ENCODE results near the gene GLRA1.
"Not testable (repeated sequence)": the region's sequence is repeated elsewhere in the genome, so short reads cannot be mapped to it uniquely, and the experiment has no call there.

GLRA1 gene

DNA sequence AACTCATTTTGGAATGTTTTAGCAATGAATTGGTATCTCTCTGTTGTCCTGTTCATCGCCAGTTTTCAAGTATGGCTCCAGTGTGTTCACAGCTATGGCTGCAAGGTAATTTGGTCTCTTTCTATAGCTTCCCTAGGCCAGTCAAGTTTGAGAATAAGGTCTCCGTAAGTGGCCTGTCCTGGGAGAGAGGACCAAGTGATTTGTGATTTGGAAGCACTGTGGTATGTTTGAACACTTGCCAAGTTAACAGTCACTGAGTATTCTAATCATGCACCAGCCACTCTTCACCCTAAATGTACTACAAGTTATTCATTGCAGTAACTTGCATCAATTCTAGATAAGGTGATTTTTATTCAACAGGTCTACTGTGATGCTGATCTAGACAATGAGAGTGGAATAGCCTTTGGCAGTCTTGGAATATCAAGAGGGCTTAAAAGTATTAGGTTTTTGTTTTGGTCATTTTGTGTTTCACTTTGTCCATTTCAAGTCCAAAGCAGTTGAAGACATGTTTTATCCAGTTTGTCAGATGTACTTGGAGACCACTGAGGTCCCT lies 111.8 kb downstream of the GLRA1 start:
- no peak for DNase-seq

DNA sequence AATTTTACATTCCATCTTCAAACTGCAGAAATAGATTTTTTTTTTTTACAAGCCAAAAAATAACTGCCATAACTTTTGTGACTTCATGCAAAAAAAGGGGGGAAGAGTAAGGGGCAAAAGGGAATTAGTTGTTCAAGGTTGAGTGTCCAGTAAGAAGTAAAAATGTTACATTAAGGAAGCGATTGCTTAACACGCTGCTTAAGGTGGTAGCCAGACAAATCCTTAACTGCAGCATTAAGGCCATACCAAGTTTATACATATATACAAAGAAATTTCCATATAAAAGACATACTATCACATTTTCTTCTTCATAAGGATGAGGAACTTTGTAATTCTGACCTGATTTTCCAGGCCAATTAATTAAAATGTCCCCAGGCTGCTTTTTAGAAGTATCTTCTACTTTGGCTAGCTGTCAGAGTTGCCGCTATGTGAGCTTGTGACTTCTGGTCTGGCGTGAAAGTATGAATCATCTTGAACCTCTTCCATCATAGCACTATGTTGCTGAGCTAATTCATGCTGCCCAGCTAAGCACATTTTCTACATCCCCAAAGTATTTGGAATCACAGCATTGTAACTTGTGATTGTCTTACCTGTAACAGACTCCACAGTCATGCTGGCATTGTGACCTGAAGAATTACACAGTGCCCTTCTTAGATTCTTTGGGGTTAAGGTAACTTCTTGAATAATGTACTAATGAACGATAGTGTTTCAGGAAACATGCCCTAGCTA lies 112.9 kb downstream of the GLRA1 start:
- peak in 2 of 3 donors; percentile 26 to 27 for DNase-seq

DNA sequence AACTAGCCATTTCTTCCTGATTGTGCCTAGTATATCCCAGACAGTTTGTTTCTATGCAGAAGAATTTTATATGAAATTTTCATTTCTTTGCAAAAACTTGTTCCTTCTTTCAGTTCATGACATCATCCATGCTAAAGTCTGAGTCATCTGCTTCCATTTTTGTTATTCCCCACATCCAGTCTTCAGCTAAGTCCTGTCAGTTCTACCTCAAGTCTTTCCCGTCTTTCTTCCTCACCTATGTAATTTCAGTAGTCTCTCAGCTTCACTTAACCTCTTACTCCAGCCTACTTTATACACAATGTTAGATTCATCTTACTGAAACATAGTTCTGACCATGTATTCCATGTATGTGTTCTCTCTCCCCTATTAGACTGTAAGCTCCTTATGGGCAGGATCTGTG lies 113.8 kb downstream of the GLRA1 start:
- peak; percentile 21 to 55 (median 48) for DNase-seq

DNA sequence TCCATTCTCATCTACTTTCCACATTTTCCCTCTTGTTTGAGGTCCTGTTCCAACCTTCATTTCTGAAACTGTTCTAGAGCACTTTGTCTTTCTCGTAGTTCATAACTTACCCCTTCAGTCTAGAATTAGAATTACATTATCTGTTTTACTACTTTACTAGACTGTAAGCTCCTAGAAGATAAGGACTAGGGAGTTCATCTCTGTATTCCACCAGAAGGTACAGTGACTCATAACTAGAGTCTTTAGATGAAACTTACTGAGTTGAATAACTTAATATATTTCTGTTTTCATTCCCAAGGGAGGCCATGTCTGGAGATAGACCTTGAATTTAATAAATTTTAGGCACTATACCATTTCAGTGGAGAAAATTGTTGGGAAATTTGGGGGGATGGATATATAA lies 114.2 kb downstream of the GLRA1 start:
- DNase-seq: no peak

DNA sequence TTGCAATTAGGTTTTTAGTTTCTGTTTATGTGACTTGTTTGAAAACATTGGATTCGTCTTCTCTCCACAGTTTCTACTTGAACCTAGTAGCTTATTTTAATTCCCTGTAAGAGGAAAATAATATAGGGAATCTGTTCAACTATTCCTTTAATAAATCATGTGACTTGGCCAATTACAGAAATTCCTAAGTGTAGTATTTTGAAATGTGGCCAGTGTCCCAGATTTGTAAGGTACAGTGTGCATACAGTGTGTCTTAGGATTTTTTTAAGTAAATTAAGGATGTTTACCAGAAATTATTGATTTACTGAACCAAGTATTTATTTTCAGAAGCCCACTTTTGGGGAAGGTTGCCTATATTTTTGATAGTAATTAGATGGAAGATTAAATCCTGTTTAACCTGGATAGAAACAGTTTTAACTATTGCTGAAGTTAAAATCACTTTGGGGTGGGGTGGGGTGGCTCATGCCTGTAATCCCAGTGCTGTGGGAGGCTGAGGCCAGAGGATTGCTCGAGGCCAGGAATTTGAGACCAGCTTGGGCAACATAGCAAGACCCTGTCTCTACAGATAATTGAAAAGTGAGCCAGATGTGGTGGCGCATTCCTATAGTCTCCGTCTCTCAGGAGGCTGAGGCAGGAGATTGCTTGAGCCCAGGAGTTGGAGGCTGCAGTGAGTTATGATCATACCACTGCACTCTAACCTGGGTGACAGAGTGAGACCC lies 116.0 kb downstream of the GLRA1 start:
- no peak for DNase-seq

DNA sequence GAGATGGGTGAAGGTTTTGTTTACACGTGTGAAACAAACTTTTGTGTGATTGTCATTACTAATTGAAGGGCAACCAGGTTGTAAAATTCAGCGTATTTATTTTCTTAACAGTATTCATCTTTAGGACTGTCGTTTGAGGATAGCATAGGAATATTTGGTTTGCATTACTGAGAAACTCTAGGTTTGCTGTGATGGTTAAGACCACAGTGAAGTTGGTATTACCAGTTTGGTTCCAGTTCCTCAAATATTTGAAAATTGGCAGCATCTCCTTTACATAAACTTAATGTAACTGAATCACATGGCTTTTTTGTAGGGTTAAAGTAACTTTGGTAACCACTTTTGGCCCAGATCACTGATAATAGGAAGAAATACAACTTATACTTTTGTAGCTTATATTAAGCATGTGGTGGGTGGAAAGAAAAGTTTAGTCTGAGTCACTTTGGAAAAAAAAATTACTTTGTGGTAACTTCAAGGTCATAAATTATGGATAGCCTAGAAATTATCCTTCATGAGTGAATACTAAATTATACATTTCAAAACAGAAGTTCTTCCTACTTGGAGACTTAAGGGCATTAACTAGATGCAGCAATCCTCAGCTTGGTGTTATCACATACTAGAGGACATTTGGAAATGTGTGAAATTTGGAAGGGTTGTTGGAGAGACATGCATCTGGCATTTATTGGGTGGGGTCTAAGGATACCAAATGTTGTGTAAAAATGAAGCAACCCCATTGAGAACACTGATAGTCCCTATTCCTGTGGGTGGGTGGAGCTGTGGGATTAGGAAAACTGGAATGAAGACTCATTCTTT lies 119.0 kb downstream of the GLRA1 start:
- DNase-seq: peak; percentile 21 to 57 (median 55)

DNA sequence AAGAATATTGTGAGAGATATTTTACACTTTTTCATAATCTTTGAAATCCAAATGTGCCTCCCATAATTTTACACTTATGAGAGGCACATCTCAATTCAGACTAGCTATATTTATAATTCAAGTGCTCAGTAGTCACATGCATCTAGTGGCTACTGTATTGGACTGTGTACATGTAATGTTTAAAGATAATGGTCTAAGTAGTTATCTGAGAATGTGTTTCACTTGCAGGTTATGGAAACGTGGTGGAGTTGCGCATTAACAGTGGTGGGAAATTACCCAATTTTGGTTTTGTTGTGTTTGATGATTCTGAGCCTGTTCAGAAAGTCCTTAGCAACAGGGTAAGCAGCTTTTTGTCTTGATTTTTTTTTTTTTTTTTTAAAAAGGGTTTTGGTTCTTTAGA lies 124.1 kb downstream of the GLRA1 start:
- DNase-seq: no peak

DNA sequence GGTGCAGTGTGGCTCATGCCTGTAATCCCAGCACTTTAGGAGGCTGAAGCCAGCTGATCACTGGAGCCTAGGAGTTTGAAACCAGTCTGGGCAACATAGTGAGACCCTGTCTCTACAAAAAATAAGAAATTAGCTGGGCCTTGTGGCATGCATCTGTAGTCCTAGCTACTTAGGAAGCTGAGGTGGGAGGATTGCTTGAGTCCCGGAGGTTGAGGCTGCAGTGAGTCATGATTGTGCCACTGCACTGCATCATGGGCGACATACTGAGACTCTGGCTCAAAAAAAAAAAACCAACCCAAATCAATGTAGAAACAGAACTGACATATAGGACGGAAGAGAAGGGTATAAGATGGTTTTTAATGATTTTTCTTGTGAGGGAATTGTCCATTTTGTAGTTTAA lies 125.2 kb downstream of the GLRA1 start:
- DNase-seq: peak; percentile 35 to 65 (median 51)

DNA sequence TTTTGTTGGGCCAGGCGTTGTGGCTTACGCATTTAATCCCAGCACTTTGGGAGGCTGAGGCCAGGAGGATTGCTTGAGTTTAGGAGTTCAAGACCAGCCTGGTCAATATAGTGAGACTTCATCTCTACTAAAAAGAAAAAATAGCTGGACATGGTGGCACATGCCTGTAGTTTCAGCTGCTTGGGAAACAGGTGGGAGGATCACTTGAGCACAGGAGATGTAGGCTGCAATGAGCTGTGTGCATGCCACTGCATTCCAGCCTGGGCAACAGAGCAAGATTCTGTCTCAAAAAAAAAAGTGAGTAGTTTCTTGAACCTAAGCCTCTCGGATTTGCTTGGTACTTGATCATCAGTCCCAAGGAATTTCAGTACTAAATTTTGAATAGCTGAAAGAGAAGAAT lies 126.0 kb downstream of the GLRA1 start:
- DNase-seq: no peak

DNA sequence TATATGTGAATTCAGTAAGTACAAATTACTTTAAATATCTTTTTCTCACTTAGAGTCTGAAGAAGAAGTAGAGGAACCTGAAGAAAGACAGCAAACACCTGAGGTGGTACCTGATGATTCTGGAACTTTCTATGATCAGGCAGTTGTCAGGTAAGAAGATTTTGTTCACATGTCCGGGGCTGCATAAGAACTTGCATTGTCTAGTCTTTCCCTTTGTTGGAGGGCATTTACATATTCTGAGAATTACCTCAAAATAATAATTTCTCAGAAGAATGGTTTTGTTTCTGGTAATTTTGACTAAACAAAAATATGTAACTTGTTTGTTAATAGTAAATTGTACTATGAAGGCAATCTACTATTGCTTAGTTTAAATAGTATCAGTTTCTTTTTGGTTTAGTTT lies 129.2 kb downstream of the GLRA1 start:
- no peak for DNase-seq

DNA sequence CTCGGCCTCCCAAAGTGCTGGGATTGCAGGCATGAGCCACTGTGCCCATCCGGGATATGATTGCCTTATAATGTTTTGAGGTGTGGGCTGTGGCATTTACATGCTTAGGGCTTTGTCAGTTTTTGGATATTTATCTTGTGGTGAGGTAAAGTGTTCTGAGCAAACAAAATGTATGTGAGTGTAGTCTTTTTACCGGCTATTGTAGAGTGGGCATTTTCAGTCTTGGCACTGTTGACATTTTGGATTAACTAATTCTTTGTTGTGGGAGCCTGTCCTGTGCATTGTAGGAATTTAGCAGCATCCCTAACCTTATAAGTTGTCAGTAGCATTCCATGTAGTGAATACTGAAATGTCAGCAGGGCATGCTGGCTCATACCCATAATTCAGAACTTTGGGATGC lies 131.3 kb downstream of the GLRA1 start:
- DNase-seq: no peak

DNA sequence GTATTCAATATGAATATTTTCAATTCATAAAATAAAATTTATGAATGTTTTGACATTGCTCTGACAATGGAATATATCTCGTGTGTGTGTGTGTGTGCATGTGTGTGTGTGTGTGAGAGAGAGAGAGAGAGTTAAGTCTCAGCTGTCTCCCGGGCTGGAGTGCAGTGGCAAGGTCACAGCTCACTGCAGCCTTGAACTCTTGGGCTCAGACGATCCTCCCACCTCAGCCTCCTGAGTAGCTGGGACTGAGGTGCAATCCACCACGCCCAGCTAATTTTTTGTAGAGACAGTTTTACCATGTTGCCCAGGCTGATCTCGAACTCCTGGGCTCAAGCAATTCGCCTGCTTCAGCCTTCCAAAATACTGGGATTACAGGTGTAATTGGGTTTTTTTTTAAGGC lies 136.8 kb downstream of the GLRA1 start:
- no peak for DNase-seq

DNA sequence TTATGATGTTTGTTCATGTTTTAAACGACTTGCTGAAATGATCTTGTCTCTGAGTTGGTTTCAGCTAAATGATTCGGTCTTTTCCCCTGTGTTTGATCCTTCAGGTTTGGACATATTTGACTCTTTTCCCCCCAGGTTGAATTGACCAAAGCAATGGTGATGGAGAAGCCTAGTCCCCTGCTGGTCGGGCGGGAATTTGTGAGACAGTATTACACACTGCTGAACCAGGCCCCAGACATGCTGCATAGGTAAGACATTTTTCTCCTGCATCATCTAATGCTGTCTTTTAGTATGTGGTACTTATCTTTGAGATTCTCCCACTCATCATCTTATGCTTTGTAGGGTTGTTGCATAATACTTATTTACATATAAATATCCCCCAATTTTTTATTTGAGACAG lies 138.2 kb downstream of the GLRA1 start:
- DNase-seq: no peak

DNA sequence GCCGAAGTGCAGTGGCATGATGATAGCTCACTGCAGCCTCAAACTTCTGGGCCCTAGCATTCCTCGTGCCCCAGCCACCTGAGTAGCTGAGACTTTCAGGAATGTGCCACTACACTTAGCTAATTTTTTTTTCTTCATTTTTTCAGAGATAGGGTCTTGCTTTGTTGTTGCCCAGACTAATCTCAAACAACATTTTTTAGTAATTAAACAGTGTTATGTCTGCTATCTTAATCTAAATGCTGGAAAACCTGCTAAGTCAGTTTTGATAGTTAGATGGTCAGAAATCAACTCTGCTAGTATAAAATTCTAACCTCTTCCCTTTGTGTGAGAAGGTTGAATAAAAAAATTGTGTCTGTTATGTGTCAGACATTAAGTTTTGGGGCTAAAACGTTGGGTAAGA lies 140.5 kb downstream of the GLRA1 start:
- no peak for DNase-seq

DNA sequence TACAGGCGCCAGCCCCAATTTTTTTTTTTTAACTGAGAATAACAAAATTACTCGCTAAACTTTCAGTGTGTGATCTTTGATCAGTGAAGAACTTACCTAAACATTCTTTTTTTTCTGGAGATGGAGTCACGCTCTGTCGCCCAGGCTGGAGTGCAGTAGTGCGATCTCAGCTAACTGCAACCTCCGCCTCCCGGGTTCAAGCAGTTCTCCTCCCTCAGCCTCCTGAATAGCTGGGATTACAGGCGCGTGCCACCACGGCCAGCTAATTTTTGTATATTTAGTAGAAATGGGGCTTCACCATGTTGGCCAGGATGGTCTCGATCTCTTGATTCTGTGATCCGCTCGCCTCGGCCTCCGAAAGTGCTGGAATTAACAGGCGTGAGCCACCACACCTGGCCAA lies 141.0 kb downstream of the GLRA1 start:
- DNase-seq: not testable (repeated sequence)

DNA sequence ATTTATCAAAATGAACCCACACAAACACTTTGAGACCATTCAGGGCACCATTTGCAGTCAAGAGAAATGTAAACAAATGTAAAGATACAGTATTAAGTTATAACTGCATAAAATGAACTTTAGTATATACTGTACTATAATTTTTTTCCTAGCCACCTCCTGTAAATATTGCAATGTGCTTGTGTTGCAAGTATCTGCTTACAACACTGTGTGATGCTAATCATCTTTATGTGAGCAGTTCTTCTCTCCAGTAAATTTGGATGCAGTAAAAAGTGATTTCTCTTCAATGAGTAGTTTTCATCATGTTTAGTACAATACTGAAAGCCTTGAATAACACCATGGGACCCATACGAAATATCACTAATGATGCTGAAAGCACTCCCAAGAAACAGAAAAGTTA lies 143.4 kb downstream of the GLRA1 start:
- peak in 1 of 3 donors; percentile 21 for DNase-seq

DNA sequence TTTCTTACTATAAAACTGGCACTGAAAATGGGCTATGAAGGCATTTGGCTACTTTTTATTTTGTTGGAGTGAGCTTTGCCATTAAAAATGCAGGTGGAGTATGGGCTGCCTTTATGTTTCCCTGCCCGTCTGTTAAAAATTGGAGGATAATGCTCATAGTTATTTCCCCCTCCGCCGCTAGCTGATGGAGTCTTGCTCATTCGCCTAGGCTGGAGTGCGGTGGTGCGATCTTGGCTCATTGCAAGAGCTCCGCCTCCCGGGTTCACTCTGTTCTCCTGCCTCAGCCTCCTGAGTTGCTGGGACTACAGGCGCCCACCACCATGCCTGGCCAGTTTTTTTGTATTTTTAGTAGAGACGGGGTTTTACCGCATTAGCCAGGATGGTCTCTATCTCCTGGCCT lies 144.3 kb downstream of the GLRA1 start:
- DNase-seq: no peak

DNA sequence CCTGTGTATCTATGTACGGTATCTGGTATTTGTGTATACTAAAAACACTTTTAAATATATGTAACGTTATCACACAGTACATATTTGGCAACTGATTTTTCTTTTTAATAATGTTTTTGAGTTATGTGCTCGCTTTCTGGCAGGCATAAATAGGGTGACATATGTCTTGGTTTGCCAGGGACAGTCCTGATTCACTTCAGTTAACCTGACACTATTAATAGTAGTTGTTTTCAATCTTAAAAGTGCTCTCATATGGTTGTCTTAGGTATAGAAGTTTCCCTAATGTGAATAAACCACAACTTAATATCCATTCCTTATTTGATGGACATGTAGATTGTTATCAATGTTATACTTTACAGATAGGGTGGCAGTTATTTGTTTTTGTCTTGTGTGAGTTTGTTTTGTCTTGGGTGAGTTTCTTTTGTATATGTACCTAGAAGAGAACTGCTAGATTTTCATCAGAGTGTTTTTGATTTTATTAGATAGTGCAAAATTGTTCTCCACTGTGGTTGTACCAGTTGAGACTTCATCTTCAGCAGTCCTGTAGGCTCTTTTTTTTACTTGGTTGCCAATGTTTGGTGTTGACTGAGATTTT lies 145.0 kb downstream of the GLRA1 start:
- no peak for DNase-seq

DNA sequence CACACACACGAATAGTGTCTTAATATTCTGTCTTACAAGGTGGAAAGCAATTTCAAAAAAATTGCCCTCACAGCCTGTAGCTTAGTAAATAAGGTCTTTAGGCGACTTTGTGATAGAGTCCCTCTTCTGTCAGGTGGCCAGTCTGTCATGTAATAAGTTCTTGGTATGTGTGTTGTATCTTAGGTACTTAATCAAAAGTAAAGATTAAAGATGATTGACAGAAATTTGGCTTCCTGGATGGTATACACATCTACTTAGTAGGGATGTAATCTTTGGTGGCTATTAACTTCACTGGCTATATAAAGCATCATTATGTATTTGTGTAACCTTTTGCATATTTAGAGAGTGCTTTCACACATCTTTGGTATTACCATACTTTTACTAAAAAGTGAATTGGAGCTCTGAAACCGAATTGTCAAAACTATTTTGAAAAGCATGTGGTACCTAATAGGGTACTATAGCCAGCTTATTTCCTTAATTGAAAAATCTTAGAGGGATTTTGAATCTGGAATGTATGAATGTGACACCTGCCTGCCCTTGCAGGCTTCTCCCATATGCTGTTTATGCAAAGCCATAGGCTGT lies 149.5 kb downstream of the GLRA1 start:
- no peak for DNase-seq

DNA sequence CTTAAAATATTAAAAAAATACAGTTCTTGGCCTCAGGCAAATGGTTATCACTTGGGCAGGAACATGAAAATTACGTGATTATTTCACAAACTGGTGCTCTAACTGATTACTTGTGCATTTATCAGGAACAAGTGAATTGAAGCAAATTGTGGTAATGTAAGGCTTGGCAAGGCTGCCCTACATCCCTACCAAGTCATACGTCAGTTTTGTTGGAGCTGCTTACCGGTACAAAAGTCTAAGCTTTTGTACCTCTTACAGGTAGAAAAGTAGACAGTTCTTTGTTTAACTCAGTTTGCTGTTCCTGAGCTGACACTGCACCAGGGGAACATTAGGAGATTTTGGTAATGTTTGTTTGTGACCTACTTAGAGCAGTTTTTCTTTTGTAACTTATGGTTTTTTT lies 150.7 kb downstream of the GLRA1 start:
- DNase-seq: peak in 1 of 3 donors; percentile 12

DNA sequence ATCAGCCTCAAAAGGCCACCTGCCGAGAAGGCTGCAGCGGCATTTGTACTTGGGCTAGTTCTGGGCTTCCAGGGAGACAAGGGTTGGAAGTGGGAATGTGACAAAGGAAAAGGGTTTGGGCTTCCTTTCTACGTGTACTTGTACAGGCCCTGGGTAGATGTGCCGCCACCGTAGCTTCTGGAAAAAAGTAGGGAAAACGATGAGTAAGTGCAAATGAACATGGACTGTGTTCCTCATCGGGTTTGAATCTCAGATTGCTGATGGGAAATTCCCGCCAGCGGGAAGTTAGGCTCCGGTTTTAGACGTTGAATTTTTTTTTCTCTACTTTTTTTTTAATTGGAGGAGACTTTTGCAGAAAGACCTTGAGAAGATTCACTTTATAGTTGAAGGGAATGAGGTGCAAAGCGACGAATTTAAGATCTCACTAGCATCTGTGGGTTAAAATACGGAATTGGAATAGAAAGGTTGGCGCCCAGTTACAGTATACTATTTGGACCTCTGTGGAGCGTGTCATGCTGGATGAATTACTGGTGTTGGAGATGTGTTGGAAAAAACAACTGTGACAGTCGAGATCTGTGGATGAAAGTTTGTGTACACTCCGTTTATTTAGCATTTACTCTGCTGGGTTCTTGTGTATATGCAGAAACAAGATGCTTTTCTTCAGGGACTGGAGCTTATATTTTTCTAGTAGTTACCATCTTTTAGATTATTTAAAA lies 151.6 kb downstream of the GLRA1 start:
- DNase-seq: peak; percentile 73 to 77 (median 77)

Measured in suppressor macrophage treated with lipopolysaccharide for 1 hour (primary cell).